Epithelial cell of esophagus (primary cell): ENCODE data around the gene RPS4Y1.
A peak's percentile ranks its signal among the peaks of the same experiment; 100 is the strongest.

ENCODE experiments used
- DNase-seq: peaks from one replicate; pipeline ENCODE4 v3.0.0; 2010; ENCODE audit warnings: low read depth
- H3K4me3 ChIP-seq: 2 replicates; pipeline ENCODE4 v1.5.1; 2011; ENCODE audit warnings: mild to moderate bottlenecking, low read length, control low read depth
- TF ChIP-seq, protein P1 (sequence below): IDR thresholded peaks from 2 replicates; pipeline ENCODE4 v1.5.1; 2011; ENCODE audit warnings: low read depth, mild to moderate bottlenecking, low read length, control low read depth, inconsistent platforms; ENCODE audit not compliant: insufficient read depth; ENCODE audit errors: missing control alignments

Gene RPS4Y1

DNA sequence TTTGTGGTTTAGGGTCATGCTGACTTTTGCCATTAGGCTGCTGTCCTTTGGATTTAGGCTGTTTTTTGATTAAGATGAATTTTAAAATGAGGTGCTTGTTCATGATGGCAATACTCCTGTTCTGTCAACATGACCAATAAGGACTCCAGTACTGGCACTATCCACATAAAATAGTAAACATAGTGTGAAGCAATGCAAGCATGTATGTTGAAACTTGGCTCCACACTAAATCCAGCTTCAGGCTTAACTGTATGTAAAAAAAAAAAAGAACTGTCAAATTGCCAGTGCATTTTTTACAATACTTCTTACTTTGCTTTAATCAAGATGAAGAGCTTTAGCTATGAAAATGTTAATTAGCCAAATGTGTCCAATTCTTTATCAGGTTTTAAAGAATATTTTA, 6.2 kb upstream of the RPS4Y1 start:
- DNase-seq = peak; percentile 7
- H3K4me3 ChIP-seq = no peak overlapping the region
- TF ChIP-seq, protein P1, sequence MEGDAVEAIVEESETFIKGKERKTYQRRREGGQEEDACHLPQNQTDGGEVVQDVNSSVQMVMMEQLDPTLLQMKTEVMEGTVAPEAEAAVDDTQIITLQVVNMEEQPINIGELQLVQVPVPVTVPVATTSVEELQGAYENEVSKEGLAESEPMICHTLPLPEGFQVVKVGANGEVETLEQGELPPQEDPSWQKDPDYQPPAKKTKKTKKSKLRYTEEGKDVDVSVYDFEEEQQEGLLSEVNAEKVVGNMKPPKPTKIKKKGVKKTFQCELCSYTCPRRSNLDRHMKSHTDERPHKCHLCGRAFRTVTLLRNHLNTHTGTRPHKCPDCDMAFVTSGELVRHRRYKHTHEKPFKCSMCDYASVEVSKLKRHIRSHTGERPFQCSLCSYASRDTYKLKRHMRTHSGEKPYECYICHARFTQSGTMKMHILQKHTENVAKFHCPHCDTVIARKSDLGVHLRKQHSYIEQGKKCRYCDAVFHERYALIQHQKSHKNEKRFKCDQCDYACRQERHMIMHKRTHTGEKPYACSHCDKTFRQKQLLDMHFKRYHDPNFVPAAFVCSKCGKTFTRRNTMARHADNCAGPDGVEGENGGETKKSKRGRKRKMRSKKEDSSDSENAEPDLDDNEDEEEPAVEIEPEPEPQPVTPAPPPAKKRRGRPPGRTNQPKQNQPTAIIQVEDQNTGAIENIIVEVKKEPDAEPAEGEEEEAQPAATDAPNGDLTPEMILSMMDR = no peak

DNA sequence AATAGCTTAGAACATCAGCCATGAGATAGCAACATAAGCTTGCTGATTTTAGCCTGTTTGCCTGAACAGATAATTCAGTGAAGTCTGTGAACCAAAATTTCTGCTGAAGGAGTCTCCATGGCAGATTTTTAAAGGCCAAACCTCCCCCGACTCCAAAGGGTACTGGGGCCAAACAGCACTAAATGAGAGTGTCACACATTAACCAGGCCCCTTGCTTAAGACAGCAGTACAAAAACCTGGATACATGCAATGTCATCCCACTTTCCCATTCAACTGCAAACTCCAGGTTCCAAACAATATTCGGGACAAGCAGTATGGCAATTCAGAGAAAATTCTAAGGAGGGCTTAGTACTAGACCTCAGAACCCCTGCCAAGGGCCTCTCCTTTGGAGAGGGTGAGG, 4.3 kb upstream of the RPS4Y1 start:
- no peak overlapping the region for H3K4me3 ChIP-seq
- no peak for DNase-seq
- TF ChIP-seq, protein P1 = no peak

DNA sequence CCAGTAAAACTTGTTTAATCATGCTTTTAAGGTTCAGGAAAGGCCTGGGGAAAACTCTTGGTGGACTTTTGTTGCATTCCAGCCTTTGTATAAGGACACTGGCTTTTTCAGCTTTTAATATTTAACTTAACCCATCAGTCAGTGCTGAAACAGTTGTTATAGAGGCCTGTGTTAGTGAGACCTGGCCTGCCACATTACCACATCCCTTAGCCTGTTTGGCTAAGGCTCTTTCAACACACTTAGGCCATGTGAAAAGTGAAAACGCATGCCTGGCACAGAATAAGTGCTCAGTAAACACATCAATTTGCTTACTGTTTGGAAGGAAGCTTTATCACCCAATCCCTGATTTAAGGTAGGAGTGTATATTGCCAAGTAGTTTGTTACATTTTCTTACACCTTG, 3.5 kb upstream of the RPS4Y1 start:
- TF ChIP-seq, protein P1 = no peak
- no peak for DNase-seq
- no peak overlapping the region for H3K4me3 ChIP-seq

DNA sequence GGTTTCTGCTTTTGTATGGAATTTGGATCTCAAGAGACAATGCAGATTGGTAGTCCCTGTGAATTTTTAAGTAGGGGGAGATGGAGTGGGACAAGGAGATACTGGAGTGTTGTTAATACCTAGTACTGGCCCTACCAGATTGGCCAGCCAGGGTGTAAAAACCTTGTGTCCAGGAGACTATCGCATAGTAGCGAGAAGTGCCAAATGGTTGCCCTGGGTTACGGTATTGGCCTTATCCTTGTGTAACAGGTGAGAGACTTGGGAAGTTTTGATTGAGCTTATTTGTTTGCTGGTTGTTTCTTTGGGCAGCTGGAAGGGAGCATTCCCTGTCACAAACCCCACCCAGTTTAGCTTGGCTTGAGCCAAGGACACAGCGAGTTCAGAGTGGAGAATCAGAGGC, 5.4 kb downstream of the RPS4Y1 start:
- H3K4me3 ChIP-seq = no peak overlapping the region
- TF ChIP-seq, protein P1 = no peak
- no peak for DNase-seq

DNA sequence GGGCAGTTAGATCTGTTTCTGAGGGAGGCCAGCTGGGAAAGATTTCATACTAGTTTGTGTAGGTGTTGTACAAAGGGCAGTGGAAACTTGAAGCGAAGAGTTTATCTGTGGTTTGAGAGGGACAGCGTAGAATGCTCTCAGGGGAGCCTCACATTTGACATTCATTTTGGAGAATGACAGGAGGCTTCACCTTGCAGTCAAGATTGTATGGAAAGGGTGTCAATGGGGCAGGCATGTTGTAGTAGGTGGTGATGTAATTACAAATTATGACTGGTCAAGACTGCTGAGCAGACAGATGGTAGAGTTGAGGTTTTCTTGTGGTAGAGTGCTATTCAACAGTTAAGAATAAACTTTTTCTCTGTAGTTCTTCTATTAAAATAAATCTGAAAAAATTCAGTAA, 7.0 kb downstream of the RPS4Y1 start:
- no peak for DNase-seq
- TF ChIP-seq, protein P1 = no peak
- H3K4me3 ChIP-seq = no peak overlapping the region

DNA sequence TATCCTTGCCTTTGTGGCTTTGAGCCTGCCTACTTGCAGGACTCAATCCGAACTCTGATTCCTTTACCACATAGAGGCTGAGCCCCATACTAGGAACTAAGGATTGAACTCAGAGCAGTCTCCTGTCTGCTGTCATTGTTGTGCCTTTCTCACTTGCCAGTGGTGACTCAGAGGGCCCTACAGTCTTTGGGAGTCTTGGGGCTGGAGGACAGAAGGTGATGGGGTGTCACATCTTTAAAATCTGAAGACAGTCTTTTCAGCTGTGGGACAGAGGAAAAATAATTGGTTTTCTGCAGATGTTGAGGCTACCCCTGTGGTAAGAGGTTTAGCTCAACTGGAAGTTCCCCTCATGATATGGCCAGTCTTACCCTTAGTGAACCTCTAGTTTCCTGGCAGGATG, 8.0 kb downstream of the RPS4Y1 start:
- no peak overlapping the region for H3K4me3 ChIP-seq
- TF ChIP-seq, protein P1 = no peak
- no peak for DNase-seq

DNA sequence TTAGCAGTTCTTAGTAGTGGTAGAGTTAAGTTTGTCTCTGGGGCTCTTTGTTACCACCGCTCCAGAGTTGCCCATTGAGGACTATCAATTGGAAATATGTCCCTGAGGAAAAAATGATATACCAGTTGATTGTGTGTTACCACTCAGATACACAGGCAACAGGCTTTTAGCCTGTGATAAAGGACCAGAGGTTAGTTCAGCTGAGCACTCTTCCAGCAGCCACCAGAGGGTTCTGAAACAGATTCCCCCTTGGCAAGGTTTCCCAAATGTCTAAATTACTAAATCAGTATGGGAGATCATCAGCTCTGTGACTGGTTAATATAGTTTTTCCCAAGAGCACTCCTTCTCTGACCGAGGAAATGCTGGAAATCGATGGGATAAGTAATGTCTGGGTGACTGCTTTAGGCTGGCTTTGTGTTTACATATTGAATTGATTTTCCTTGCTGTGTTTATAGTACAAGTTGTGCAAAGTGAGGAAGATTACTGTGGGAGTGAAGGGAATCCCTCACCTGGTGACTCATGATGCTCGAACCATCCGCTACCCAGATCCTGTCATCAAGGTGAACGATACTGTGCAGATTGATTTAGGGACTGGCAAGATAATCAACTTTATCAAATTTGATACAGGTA, 12.9 kb downstream of the RPS4Y1 start:
- no peak overlapping the region for H3K4me3 ChIP-seq
- DNase-seq = no peak
- TF ChIP-seq, protein P1 = no peak
